CD4-positive, alpha-beta T cell (primary cell): ENCODE results near the gene ANTXR1. TPM values are rescaled to one million over a fixed set of nuclear protein-coding genes. Genes with fewer than 3 reads are reported as not detected.

Experiments used
- ATAC-seq: fragments of 200-7000 bp; cut with Tn5 transposase; one replicate; pipeline ENCODE4 v1.10.0; 2022; ENCODE audit warnings: mild to moderate bottlenecking; ENCODE audit not compliant: poor library complexity
- CTCF ChIA-PET: fragments of 350-600 bp; sonication (Branson Sonifier 250); formaldehyde crosslinking; loops from one replicate; lab custom pipeline; 2021; ENCODE audit warnings: antibody characterized with exemption, inconsistent platforms; lab: Charles Lee
- POLR2A ChIA-PET: fragments of 350-600 bp; sonication (Branson Sonifier 250); formaldehyde crosslinking; loops from one replicate; lab custom pipeline; 2021; ENCODE audit warnings: antibody characterized with exemption, inconsistent platforms; lab: Charles Lee
- DNase-seq, 14 experiments: peaks; one replicate each; pipeline ENCODE4 v3.0.0-alpha.2; 2013 to 2020; ENCODE audit warnings: mixed read lengths in 2 of 14
- H3K27ac ChIP-seq, 2 donors: one replicate each; pipeline versions ENCODE4 v1.5.1 to v1.7.0; 2013; ENCODE audit warnings: low read length in 2 of 2, low read depth in 1 of 2, mild to moderate bottlenecking in 1 of 2
- H3K27me3 ChIP-seq, 2 experiments: 1 replicate in 1 of 2; 2 replicates in 1 of 2; pipeline versions ENCODE4 v1.6.1 to v1.7.0; 2013; ENCODE audit warnings: low read length in 2 of 2, control low read depth in 1 of 2, mild to moderate bottlenecking in 1 of 2, moderate library complexity in 1 of 2; ENCODE audit not compliant: insufficient read depth in 2 of 2, control insufficient read depth in 1 of 2
- H3K36me3 ChIP-seq: one replicate; pipeline ENCODE4 v1.6.1; 2013; ENCODE audit warnings: low read length, control low read depth; ENCODE audit not compliant: insufficient read depth
- H3K4me1 ChIP-seq: one replicate; pipeline ENCODE4 v1.6.1; 2013; ENCODE audit warnings: low read length, control low read depth; ENCODE audit not compliant: insufficient read depth
- H3K4me3 ChIP-seq: one replicate; pipeline ENCODE4 v1.5.1; 2013; ENCODE audit warnings: mild to moderate bottlenecking, low read length, moderate library complexity
- H3K9me3 ChIP-seq, 2 experiments: 1 replicate in 1 of 2; 2 replicates in 1 of 2; pipeline versions ENCODE4 v1.6.1 to v1.7.0; 2013; ENCODE audit warnings: low read length in 2 of 2, mild to moderate bottlenecking in 2 of 2, control low read depth in 1 of 2, moderate library complexity in 1 of 2; ENCODE audit not compliant: control insufficient read depth in 1 of 2, insufficient read depth in 1 of 2
- H3K27ac Mint-ChIP-seq: one replicate; pipeline ENCODE4 v1.8.0; 2020; ENCODE audit warnings: mixed read lengths
- H3K27me3 Mint-ChIP-seq: one replicate; pipeline ENCODE4 v1.8.0; 2021; ENCODE audit warnings: mixed read lengths
- H3K36me3 Mint-ChIP-seq: one replicate; pipeline ENCODE4 v1.8.0; 2021; ENCODE audit warnings: low read depth, mixed read lengths
- H3K4me1 Mint-ChIP-seq: one replicate; pipeline ENCODE4 v1.8.0; 2021; ENCODE audit warnings: low read depth, mixed read lengths
- H3K4me3 Mint-ChIP-seq: one replicate; pipeline ENCODE4 v1.8.0; 2020; ENCODE audit warnings: mild to moderate bottlenecking, mixed read lengths
- H3K9me3 Mint-ChIP-seq: one replicate; pipeline ENCODE4 v1.8.0; 2020; ENCODE audit warnings: mixed read lengths
- intact Hi-C, 2 experiments: fragments of 100-400 bp; cut with DNase I in 1 of 2; cut with micrococcal nuclease in 1 of 2; formaldehyde crosslinking; loops; one replicate each; pipeline versions ENCODE4 v1.15.1 to v1.9.0; 2023 to 2025; cut with DNase I, micrococcal nuclease
- total RNA-seq, 174 experiments: library from RNA in 2 of 174; stranded (reverse) in 2 of 174; gene quantifications; one replicate each; pipeline ENCODE4 v1.2.3 and lab custom pipeline; 2021 to 2026
- TF ChIP-seq, protein P1 (sequence below): fragments of 200-600 bp; IDR thresholded peaks from one replicate; pipeline ENCODE4 v1.8.0; 2022; ENCODE audit warnings: antibody characterized with exemption, mild to moderate bottlenecking

ANTXR1 gene
- total RNA-seq, 2 experiments from 2014 or later: not detected

DNA sequence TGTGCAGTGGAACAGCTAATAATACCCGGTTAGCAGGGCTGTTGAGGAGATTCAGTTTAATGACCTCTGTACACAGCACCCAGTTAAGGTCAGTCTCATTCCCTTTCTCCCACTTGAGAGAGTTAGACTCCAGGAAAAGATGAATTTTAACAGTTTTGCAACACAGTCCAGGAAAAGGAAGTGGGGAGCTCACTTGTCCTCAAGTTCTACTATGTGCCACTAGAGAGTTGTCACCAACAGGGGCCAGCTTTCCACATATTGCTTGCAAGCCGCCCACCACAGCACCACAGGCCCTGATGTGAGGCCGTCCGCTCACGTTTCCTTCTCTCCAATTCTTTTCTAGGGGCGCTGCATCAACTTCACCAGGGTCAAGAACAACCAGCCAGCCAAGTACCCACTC is 231.9 kb downstream of the ANTXR1 start:
- Mint-ChIP-seq H3K36me3 (no peaks in the 10 kb centered on the region), H3K27ac (no peak overlapping the region), H3K27me3 (peaks cover 19% of the 10 kb centered on the region), H3K4me1 (no peaks in the 10 kb centered on the region), H3K4me3 (no peak overlapping the region), H3K9me3 (no peaks in the 10 kb centered on the region)
- Histone ChIP-seq H3K27ac (no peak overlapping the region), H3K9me3 (no peaks in the 10 kb centered on the region), H3K27me3 (peaks cover 0 to 18% of the 10 kb centered on the region in 2 experiments), H3K4me3 (no peak overlapping the region), H3K36me3 (no peaks in the 10 kb centered on the region), H3K4me1 (no peaks in the 10 kb centered on the region)
- ChIA-PET POLR2A (no interaction called here), CTCF (no interaction called here)
- intact Hi-C loops: no loop called here
- ATAC-seq: no peak
- DNase-seq: no peak
- TF ChIP-seq, protein P1, sequence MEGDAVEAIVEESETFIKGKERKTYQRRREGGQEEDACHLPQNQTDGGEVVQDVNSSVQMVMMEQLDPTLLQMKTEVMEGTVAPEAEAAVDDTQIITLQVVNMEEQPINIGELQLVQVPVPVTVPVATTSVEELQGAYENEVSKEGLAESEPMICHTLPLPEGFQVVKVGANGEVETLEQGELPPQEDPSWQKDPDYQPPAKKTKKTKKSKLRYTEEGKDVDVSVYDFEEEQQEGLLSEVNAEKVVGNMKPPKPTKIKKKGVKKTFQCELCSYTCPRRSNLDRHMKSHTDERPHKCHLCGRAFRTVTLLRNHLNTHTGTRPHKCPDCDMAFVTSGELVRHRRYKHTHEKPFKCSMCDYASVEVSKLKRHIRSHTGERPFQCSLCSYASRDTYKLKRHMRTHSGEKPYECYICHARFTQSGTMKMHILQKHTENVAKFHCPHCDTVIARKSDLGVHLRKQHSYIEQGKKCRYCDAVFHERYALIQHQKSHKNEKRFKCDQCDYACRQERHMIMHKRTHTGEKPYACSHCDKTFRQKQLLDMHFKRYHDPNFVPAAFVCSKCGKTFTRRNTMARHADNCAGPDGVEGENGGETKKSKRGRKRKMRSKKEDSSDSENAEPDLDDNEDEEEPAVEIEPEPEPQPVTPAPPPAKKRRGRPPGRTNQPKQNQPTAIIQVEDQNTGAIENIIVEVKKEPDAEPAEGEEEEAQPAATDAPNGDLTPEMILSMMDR: no peak

DNA sequence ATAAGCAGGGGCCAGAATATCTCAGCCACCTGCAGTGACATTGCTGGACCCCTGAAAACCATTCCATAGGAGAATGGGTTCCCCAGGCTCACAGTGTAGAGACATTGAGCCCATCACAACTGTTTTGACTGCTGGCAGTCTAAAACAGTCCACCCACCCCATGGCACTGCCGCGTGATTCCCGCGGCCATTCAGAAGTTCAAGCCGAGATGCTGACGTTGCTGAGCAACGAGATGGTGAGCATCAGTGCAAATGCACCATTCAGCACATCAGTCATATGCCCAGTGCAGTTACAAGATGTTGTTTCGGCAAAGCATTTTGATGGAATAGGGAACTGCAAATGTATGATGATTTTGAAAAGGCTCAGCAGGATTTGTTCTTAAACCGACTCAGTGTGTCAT is 234.6 kb downstream of the ANTXR1 start:
- no peaks in the 10 kb centered on the region for H3K9me3 ChIP-seq
- no peak overlapping the region for H3K27ac ChIP-seq
- ChIA-PET POLR2A (no interaction called here), CTCF (no interaction called here)
- H3K27ac Mint-ChIP-seq: no peak overlapping the region
- no peaks in the 10 kb centered on the region for H3K36me3 Mint-ChIP-seq
- intact Hi-C loops: no loop called here
- H3K27me3 Mint-ChIP-seq: peaks cover 35% of the 10 kb centered on the region
- H3K4me3 ChIP-seq: no peak overlapping the region
- no peak for DNase-seq
- H3K4me1 ChIP-seq: no peaks in the 10 kb centered on the region
- no peaks in the 10 kb centered on the region for H3K4me1 Mint-ChIP-seq
- no peaks in the 10 kb centered on the region for H3K36me3 ChIP-seq
- ATAC-seq: no peak
- H3K4me3 Mint-ChIP-seq: no peak overlapping the region
- H3K9me3 Mint-ChIP-seq: no peaks in the 10 kb centered on the region
- H3K27me3 ChIP-seq: peaks cover 4 to 18% of the 10 kb centered on the region in 2 experiments
- TF ChIP-seq, protein P1: no peak

DNA sequence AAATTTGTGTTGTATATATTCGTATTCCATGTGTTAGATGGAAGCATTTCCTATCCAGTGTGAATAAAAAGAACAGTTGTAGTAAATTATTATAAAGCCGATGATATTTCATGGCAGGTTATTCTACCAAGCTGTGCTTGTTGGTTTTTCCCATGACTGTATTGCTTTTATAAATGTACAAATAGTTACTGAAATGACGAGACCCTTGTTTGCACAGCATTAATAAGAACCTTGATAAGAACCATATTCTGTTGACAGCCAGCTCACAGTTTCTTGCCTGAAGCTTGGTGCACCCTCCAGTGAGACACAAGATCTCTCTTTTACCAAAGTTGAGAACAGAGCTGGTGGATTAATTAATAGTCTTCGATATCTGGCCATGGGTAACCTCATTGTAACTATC is 235.3 kb downstream of the ANTXR1 start:
- no peaks in the 10 kb centered on the region for H3K36me3 ChIP-seq
- ChIA-PET CTCF (no interaction called here), POLR2A (no interaction called here)
- H3K4me1 ChIP-seq: no peaks in the 10 kb centered on the region
- no peak overlapping the region for H3K27ac ChIP-seq
- no peaks in the 10 kb centered on the region for H3K4me1 Mint-ChIP-seq
- intact Hi-C loops: no loop called here
- H3K4me3 ChIP-seq: no peak overlapping the region
- no peaks in the 10 kb centered on the region for H3K36me3 Mint-ChIP-seq
- TF ChIP-seq, protein P1: no peak
- H3K4me3 Mint-ChIP-seq: no peak overlapping the region
- H3K27ac Mint-ChIP-seq: no peak overlapping the region
- ATAC-seq: no peak
- DNase-seq: no peak
- H3K9me3 Mint-ChIP-seq: no peaks in the 10 kb centered on the region
- peaks cover 35% of the 10 kb centered on the region for H3K27me3 Mint-ChIP-seq
- H3K27me3 ChIP-seq: peaks cover 4 to 18% of the 10 kb centered on the region in 2 experiments
- no peaks in the 10 kb centered on the region for H3K9me3 ChIP-seq
